Loucy (cell line): ENCODE results near the gene ZNF469.

Experiments used
- H2AFZ ChIP-seq: fragments of 200-600 bp; sonication (generic); 2 replicates; pipeline ENCODE4 v1.6.0; 2016; ENCODE audit warnings: antibody characterized with exemption, mild to moderate bottlenecking, low read length, moderate library complexity
- H3F3A ChIP-seq: fragments of 200-600 bp; 2 replicates; pipeline ENCODE4 v1.6.0; 2016; ENCODE audit warnings: antibody characterized with exemption, low read depth, mild to moderate bottlenecking
- H3K27me3 ChIP-seq: fragments of 200-600 bp; sonication (generic); 2 replicates; pipeline ENCODE4 v1.6.1; 2014; ENCODE audit warnings: low read length, mild to moderate bottlenecking; ENCODE audit not compliant: insufficient read depth, poor library complexity, severe bottlenecking
- H3K36me3 ChIP-seq: fragments of 200-600 bp; sonication (generic); 2 replicates; pipeline ENCODE4 v1.6.1; 2016; ENCODE audit warnings: low read length; ENCODE audit not compliant: insufficient read depth
- H3K4me1 ChIP-seq: fragments of 200-600 bp; sonication (generic); 2 replicates; pipeline ENCODE4 v1.5.1; 2014; ENCODE audit warnings: low read length, mild to moderate bottlenecking; ENCODE audit not compliant: insufficient read depth, poor library complexity, severe bottlenecking
- H3K4me2 ChIP-seq: fragments of 200-600 bp; sonication (generic); 2 replicates; pipeline ENCODE4 v1.6.0; 2014; ENCODE audit warnings: antibody characterized with exemption, low read length, low read depth, mild to moderate bottlenecking; ENCODE audit not compliant: poor library complexity, severe bottlenecking
- H3K4me3 ChIP-seq: fragments of 200-600 bp; sonication (generic); 2 replicates; pipeline ENCODE4 v1.5.1; 2014; ENCODE audit warnings: low read length, mild to moderate bottlenecking, mixed read lengths; ENCODE audit not compliant: poor library complexity, severe bottlenecking
- H3K79me2 ChIP-seq: fragments of 200-600 bp; sonication (generic); 2 replicates; pipeline ENCODE4 v1.6.1; 2014; ENCODE audit warnings: low read length; ENCODE audit not compliant: insufficient read depth
- H3K9ac ChIP-seq: fragments of 200-600 bp; sonication (generic); 2 replicates; pipeline ENCODE4 v1.6.0; 2014; ENCODE audit warnings: mild to moderate bottlenecking, low read depth, low read length, moderate library complexity; ENCODE audit not compliant: poor library complexity, severe bottlenecking
- H3K9me2 ChIP-seq: fragments of 200-600 bp; sonication (generic); replicated peaks from 2 replicates; pipeline ENCODE4 v1.6.1; 2016; ENCODE audit warnings: low read depth, low read length, mixed read lengths
- H3K9me3 ChIP-seq: fragments of 200-600 bp; sonication (generic); 2 replicates; pipeline ENCODE4 v1.6.1; 2014; ENCODE audit warnings: mild to moderate bottlenecking, antibody characterized with exemption, low read length, low read depth; ENCODE audit not compliant: insufficient read depth
- H4K20me1 ChIP-seq: fragments of 200-600 bp; sonication (generic); 2 replicates; pipeline ENCODE4 v1.6.0; 2014; ENCODE audit warnings: antibody characterized with exemption, low read length, mild to moderate bottlenecking; ENCODE audit not compliant: insufficient read depth, poor library complexity, severe bottlenecking
- CTCF ChIP-seq: fragments of 200-600 bp; sonication (generic); conservative IDR thresholded peaks from 2 replicates; pipeline ENCODE4 v1.5.1; 2014; ENCODE audit warnings: mild to moderate bottlenecking, antibody characterized with exemption, low read length
- EZH2phosphoT487 ChIP-seq: fragments of 200-600 bp; IDR thresholded peaks from 2 replicates; pipeline ENCODE4 v1.6.1; 2018; ENCODE audit warnings: antibody characterized with exemption, mild to moderate bottlenecking, moderate library complexity, borderline replicate concordance

ZNF469 gene

GRCh38 chr16:88427376-88427775 lies 44.6 kb downstream of the ZNF469 start:
- no peaks in the 10 kb centered on the region for H3K4me1 ChIP-seq
- H3K9ac ChIP-seq: no peak overlapping the region
- no peaks in the 10 kb centered on the region for H3F3A ChIP-seq
- TF ChIP-seq EZH2phosphoT487: no peak
- TF ChIP-seq CTCF: no peak
- no peak overlapping the region for H2AFZ ChIP-seq
- no peak overlapping the region for H3K4me3 ChIP-seq
- no peaks in the 10 kb centered on the region for H3K9me3 ChIP-seq
- H3K79me2 ChIP-seq: peaks cover 5% of the 10 kb centered on the region
- no peaks in the 10 kb centered on the region for H3K36me3 ChIP-seq
- H3K4me2 ChIP-seq: no peak overlapping the region
- no peaks in the 10 kb centered on the region for H4K20me1 ChIP-seq
- H3K9me2 ChIP-seq: no peaks in the 10 kb centered on the region
- no peaks in the 10 kb centered on the region for H3K27me3 ChIP-seq

GRCh38 chr16:88428156-88428555 lies 45.4 kb downstream of the ZNF469 start:
- no peak overlapping the region for H2AFZ ChIP-seq
- H3K4me2 ChIP-seq: no peak overlapping the region
- no peaks in the 10 kb centered on the region for H3K9me2 ChIP-seq
- no peak for TF ChIP-seq EZH2phosphoT487
- no peak for TF ChIP-seq CTCF
- no peaks in the 10 kb centered on the region for H3F3A ChIP-seq
- no peak overlapping the region for H3K9ac ChIP-seq
- H4K20me1 ChIP-seq: no peaks in the 10 kb centered on the region
- no peaks in the 10 kb centered on the region for H3K36me3 ChIP-seq
- H3K9me3 ChIP-seq: no peaks in the 10 kb centered on the region
- H3K27me3 ChIP-seq: no peaks in the 10 kb centered on the region
- H3K79me2 ChIP-seq: peaks cover 5% of the 10 kb centered on the region
- H3K4me1 ChIP-seq: no peaks in the 10 kb centered on the region
- no peak overlapping the region for H3K4me3 ChIP-seq

- peak; percentile 13; the same call in 1 of the 2 replicates for TF ChIP-seq CTCF
- no peak for TF ChIP-seq EZH2phosphoT487
- Histone ChIP-seq H3K9ac (no peak overlapping the region), H3K9me2 (no peaks in the 10 kb centered on the region)
These were observed 46.0 kb downstream of the ZNF469 start for GRCh38 chr16:88428616-88429386.

More at GRCh38 chr16:88428616-88429386, 46.0 kb downstream of the ZNF469 start:
- no peaks in the 10 kb centered on the region for H3K36me3 ChIP-seq
- H3F3A ChIP-seq: no peaks in the 10 kb centered on the region
- no peak overlapping the region for H2AFZ ChIP-seq
- H3K9me3 ChIP-seq: no peaks in the 10 kb centered on the region
- H4K20me1 ChIP-seq: no peaks in the 10 kb centered on the region
- peaks cover 5% of the 10 kb centered on the region for H3K79me2 ChIP-seq
- H3K27me3 ChIP-seq: no peaks in the 10 kb centered on the region
- H3K4me3 ChIP-seq: no peak overlapping the region
- H3K4me2 ChIP-seq: peak overlapping the region; percentile 81
- no peaks in the 10 kb centered on the region for H3K4me1 ChIP-seq
